SH-SY5Y (cell line): ENCODE results near the gene EIF5.

Source experiments
- GATA2 ChIP-seq: IDR thresholded peaks from 2 replicates; pipeline ENCODE4 v1.6.1; 2011; ENCODE audit warnings: mild to moderate bottlenecking, low read depth, low read length
- GATA3 ChIP-seq: IDR thresholded peaks from 2 replicates; pipeline ENCODE4 v1.6.1; 2011; ENCODE audit warnings: low read depth, mild to moderate bottlenecking, low read length, moderate library complexity

GRCh38 chr14:103332143-103332919 is 1.7 kb upstream of the EIF5 start:
- TF ChIP-seq GATA3 (no peak), GATA2 (no peak)
